Stimulated activated CD8-positive, alpha-beta memory T cell treated with anti-CD3 and anti-CD28 coated beads, Interleukin-4, amount 100 ng/mL, for 48 hours (primary cell): ENCODE measurements around the gene TBC1D22A.
"Not testable (repeated sequence)": the region's sequence is repeated elsewhere in the genome, so short reads cannot be mapped to it uniquely, and the experiment has no call there.

Source experiments
- DNase-seq: peaks from one replicate; pipeline ENCODE4 v3.0.0-alpha.2; 2020

Gene TBC1D22A

GRCh38 chr22:46762238-46763050 lies at the start of gene TBC1D22A:
TSS of gene TBC1D22A (plus strand) at chr22:46762650. CDS start at chr22:46762787, 137 bp downstream.
- peak; percentile 97 for DNase-seq

GRCh38 chr22:46714550-46714949 lies 47.9 kb upstream of the TBC1D22A start:
- no peak for DNase-seq

GRCh38 chr22:46719921-46720320 lies 42.5 kb upstream of the TBC1D22A start:
- no peak for DNase-seq

- DNase-seq, result no peak
Measured at GRCh38 chr22:46721501-46722085, 40.9 kb upstream of the TBC1D22A start.

- DNase-seq, result no peak
Measured at GRCh38 chr22:46723882-46724281, 38.6 kb upstream of the TBC1D22A start.

- no peak for DNase-seq
Measured at GRCh38 chr22:46725096-46725495, 37.4 kb upstream of the TBC1D22A start.

- DNase-seq, result no peak
Measured at GRCh38 chr22:46726066-46726985, 36.1 kb upstream of the TBC1D22A start.

- no peak for DNase-seq
Measured at GRCh38 chr22:46726986-46727317, 35.5 kb upstream of the TBC1D22A start.

GRCh38 chr22:46727813-46728364 lies 34.6 kb upstream of the TBC1D22A start:
- no peak for DNase-seq

- no peak for DNase-seq
Measured at GRCh38 chr22:46728470-46728869, 34.0 kb upstream of the TBC1D22A start.

- DNase-seq, result no peak
Measured at GRCh38 chr22:46730568-46731245, 31.7 kb upstream of the TBC1D22A start.

- DNase-seq, result no peak
Measured at GRCh38 chr22:46731246-46732040, 31.0 kb upstream of the TBC1D22A start.

- no peak for DNase-seq
Measured at GRCh38 chr22:46732041-46732379, 30.4 kb upstream of the TBC1D22A start.

GRCh38 chr22:46732513-46732912 lies 29.9 kb upstream of the TBC1D22A start:
- no peak for DNase-seq

- DNase-seq, result not testable (repeated sequence)
Measured at GRCh38 chr22:46734213-46734722, 28.2 kb upstream of the TBC1D22A start.

- peak; percentile 61 for DNase-seq
Measured at GRCh38 chr22:46734830-46735453, 27.5 kb upstream of the TBC1D22A start.

GRCh38 chr22:46735747-46736608 lies 26.5 kb upstream of the TBC1D22A start:
- no peak for DNase-seq

- DNase-seq, result no peak
Measured at GRCh38 chr22:46736705-46737104, 25.7 kb upstream of the TBC1D22A start.

GRCh38 chr22:46737105-46737975 lies 25.1 kb upstream of the TBC1D22A start:
- peak; percentile 65 for DNase-seq
